Fibroblast of the conjunctiva (primary cell): ENCODE measurements around the gene GRIN3A.
"Not testable (repeated sequence)": the region's sequence is repeated elsewhere in the genome, so short reads cannot be mapped to it uniquely, and the experiment has no call there.

ENCODE experiments used
- DNase-seq: peaks from one replicate; pipeline ENCODE4 v3.0.0-alpha.2; 2010; ENCODE audit warnings: low read depth

The GRIN3A gene

GRCh38 chr9:101578378-101578777 lies 160.1 kb downstream of the GRIN3A start:
- DNase-seq: no peak

DNA sequence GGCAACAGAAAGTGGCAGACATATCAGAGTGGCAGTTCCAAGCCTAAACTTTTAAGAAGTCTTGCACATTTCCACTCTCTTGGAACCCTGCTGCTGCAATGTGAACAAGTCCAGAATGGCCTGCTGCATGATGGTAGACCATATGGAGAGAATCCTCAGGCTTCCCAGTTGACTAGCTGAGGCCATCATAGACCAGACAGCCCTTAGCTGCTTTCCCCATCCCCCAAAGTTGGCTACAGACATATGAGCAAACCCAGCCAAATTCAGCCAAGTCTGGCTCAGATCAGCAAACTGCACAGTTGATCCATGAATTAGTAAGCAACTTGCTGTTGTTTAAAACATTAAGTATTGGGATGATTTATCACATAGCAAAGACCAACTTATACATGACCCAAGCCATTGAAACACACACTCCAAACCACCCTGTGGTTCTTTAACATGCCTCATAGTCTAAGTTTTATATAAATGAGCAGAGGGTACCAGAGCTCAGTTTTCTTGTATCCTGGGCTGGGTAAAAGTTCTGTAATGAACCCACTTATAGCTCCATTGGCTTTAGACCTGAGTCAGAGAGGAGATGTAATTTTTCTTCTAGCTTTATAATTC lies 163.6 kb downstream of the GRIN3A start:
- DNase-seq: no peak

DNA sequence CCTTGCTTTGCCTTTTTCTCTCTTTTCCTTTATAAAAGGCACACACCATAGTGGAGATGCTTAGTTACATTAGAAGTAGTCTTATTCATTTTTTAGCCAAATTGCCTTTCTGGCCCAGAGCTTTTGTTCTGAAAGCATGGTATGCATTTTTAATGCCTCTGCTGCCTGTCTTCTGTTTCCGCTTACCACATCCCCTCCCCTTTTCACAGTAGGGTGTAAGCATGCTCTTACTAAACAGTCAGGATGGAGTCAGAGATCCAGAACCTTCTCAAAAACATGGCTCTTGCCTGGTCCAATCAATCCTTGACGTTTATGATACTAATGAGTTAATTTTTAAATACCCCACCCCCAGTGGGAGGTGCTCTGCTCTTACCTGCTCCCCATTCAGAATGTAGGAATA lies 166.1 kb downstream of the GRIN3A start:
- DNase-seq: no peak

GRCh38 chr9:101571114-101571513 lies 167.3 kb downstream of the GRIN3A start:
- no peak for DNase-seq

DNA sequence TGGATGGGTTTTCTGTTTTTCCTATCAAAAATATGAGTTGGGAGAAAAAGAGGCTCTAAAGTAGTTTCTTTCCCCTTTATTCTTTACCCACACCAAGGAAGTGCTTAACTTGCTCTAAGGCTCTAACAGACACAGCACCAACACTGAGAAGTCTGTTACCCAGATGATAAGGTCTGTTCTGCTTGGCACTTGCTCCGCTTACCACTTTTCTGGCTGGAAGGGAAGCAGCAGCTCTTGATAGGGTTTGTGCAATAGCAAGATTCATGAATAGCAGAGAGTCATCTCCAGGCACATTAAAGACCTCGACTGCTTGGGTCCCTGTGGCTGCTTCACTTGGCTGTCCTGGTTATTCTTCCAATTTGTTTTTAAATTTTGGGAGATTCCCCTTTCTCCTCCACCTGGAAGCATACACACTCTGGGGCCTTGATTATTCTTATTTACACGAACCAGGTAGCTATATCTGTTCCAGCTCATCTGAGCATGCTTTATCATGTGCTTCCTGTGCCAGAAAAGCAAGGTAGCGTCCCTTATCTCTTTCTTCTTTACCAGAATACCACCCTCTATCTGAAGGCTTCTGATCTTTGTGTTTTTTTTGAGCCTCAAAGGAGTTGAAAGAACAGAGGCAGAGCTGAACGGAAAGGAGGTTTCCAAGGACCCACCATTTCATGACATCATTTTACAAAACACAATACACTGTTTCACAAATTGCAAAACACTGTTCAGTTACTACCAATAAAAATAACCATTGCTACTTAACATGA lies 168.5 kb downstream of the GRIN3A start:
- no peak for DNase-seq

GRCh38 chr9:101567725-101568350 lies 170.6 kb downstream of the GRIN3A start:
- DNase-seq: no peak

DNA sequence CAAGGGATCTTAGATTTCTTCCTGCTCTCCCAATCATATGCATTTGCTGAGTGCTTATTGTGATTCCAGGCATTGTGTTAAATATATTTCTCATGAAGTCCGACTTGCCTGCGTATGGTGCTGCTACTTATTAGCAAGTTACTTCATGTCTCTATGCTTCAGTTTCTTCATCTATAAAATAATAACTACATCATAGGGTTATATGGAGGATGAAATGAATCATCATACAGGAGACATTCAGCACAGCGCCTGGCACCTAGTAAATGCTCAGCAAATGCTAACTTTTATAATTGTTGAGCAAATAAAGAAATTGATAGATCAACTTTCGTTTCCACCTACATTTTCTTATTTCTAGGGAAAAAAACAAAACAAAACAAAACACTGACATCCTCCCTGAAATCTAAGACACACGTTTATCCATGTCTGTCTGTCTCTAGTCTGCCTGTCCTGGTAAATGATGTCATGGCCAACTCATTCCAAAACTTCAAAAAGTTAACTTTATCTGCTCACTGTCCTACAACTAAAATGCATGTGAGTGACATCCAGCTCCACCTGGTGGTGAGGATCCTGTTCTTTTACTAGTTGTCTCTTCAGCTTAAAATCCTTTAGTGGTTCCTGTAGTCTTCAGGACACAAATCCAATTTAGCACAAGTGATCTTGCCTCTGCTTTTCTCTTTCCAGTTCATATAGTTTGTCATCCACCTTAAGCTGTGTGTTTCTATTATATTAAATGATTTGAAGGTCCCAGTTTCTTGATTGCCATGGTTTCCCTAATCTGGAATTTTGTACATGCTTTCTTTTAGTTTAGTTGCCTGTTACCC lies 171.3 kb downstream of the GRIN3A start:
- DNase-seq: peak; percentile 13

DNA sequence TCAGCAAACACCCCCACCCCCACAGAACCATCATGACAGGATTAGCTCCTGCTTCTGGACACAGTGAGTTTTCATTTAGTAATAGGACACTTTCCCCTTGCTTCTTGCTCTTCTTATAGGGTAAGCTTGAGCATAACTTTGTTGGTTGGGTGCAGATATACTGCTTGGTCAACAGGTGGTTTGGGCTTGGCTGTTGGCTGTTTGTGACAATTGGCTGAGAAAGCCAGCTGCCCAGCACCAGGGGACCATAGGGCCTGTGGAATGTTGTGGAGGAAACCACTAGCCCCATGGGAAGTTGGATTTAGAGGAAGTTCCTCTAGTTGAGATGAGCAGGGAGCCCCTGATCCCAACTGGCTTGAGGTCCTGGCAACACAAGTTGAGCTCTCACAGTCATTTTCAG lies 174.2 kb downstream of the GRIN3A start:
- no peak for DNase-seq

GRCh38 chr9:101562966-101563365 lies 175.5 kb downstream of the GRIN3A start:
- no peak for DNase-seq

DNA sequence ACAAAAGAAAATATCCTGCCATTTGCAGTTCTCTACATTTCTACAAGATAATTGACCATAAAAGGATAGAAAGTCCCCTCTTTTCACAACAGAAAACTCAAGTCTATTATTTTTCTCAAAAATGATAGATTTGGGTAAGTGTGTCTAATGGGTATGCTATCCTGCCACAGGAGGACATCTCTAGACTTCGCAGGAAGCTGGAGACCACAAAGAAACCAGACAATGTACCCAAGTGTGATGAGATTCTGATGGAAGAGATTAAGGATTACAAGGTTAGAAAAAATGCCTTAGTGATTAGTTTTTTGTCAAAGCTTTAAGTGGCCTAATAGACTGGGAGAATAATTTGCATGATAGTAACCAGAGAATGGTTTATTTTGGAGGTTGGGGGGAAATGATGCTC lies 176.7 kb downstream of the GRIN3A start:
- DNase-seq: no peak

GRCh38 chr9:101549472-101550098 lies 188.9 kb downstream of the GRIN3A start:
- DNase-seq: not testable (repeated sequence)

DNA sequence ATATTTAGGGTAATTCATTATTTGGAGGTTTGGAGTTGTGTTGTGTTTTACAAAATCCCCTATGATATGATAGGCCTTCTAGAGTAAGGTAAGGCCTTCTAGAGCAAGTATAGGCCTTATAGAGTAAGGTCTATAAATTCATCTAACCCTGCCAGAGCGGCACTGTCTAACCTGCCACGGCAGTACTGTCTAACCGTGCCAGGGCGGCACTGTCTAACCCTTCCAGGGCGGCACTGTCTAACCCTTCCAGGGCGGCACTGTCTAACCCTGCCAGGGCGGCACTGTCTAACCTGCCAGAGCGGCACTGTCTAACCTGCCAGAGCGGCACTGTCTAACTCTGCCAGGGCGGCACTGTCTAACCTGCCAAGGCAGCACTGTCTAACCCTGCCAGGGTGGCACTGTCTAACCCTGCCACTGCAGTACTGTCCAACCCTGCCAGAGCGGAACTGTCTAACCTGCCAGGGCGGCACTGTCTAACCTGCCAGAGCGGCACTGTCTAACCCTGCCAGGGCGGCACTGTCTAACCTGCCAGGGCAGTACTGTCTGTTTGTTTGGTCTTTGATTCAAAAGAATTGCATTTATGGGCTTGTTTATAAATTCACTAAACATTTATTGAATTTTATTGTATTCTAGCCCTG lies 195.2 kb downstream of the GRIN3A start:
- DNase-seq: no peak

- DNase-seq: no peak
These were observed 198.4 kb downstream of the GRIN3A start for GRCh38 chr9:101540069-101540468.

GRCh38 chr9:101536938-101537337 lies 201.5 kb downstream of the GRIN3A start:
- no peak for DNase-seq

DNA sequence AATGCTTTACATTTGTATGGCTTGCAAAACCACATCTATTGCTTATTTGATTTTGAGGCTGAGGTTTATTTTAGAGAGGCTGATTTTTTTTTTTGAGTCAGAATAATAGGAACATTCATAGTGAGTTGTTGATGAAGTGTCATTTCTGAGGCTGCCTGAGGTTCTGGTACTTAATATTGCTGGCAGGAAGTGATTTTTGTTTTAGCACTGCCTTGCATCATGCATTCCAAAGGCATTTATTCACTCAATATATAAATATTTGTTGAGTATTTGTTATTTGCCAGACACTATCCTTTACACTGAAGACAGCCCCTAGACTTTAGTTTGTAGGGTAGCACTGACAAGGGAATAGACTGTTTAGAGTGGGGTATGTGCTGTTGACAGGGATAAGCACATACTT lies 202.1 kb downstream of the GRIN3A start:
- DNase-seq: no peak

GRCh38 chr9:101533334-101534204 lies 204.9 kb downstream of the GRIN3A start, which contains the start of gene RNF20:
Gene RNF20 (plus strand): TSS chr9:101533853. CDS start chr9:101535424, 1,571 bp downstream.
- DNase-seq: peak; percentile 96

DNA sequence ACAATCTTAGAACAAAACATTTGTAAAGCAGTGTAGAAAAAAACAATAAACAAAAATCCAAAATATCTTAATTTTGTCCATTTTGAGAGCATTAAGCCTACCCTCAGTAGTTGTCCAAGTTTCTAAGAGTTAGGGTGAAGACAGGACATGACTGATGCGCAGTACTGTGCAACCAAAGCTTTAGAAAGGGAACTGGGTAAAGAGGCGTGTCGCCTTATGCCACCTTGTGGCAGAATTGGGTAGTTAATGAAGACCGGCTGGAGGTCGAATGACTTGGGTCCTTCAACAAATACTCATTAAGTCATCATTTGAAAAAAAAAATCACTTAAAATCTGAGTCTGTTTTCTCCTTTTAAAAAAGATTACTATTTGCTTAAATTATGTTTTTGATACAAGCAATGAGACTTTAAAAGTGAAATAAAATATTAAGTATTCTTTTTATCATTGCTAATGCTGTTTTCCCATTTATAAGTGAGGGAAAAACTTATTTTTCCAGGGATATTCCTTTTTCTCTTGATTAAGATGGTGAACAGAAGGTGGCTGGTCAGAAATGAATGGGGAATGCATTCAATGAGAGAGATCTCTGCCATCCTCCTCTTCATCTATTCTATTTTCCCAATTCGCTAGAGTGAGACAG lies 208.3 kb downstream of the GRIN3A start:
- peak; percentile 70 for DNase-seq

- no peak for DNase-seq
These were observed 210.4 kb downstream of the GRIN3A start for GRCh38 chr9:101528015-101528414.

GRCh38 chr9:101527066-101527465 lies 211.4 kb downstream of the GRIN3A start:
- DNase-seq: no peak

DNA sequence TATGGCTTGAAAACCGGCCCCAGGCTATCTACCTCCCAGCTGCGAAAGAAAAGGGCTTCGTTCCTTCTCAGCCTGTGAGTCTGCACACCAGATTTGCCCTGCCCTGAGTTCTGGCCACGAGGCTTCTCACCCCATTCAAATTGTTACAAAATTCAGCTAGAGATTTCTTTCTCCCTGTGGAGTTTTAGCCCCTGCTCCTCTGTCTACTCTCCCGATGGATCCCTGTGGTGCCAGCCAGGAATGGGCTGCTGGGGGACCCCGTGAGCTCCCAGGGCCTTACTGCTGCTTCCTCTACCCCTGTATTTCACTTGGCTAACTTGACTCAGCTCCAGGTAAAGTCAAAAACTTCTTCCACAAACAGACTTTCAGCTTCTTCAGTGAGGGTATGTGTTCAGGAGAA lies 214.1 kb downstream of the GRIN3A start:
- DNase-seq: no peak
